Putamen (tissue), 1 donor: ENCODE measurements around the gene CAMTA2.

ENCODE experiments used
- DNase-seq: peaks from one replicate; pipeline ENCODE4 v3.0.0-alpha.2; 2016; ENCODE audit warnings: low spot score

CAMTA2 gene

DNA sequence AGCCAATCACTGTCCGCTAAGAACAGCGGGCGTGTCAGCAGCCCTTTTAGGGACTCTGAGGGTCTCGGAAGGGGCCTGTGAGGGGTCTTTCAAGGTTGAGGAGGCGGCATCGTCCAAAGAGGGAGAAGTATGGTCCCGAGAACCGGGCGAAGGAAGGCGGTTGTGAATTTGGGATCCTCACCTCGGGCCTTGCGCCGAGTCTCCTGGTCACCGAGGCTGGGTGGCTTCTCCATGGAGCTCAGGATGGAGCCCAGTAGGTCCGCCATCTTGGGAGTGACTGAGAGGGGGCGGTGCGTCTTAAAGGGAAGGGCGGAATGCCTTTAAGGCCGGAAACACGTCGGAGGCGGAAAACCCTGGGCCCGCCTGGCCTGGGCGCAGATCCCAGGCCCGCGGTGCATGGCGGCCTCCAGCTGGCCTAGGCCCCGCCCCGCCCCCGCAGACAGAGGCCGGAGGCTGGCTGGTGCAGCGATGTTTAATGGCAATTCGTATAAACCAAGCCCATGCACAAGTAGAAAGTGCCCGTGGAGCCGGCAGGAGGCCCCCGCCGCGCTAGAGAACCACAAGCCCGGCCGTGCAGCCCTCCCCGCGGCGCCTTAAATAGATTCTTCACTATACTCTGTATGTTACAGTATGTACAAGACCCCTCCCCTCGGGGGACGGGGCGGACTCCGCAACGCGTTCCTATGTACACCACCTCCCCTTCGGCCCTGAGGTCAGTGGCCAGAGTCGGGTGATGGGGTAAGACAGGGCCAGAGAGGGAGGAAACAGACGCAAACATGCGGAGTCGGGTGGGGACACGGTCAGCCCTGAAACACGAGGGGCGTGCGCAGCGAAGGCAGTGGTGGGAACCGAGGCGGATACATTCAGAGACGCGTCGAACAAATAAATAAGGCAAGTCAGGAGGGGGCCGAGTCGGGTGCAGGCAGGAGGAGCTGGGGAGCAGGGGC is 19.7 kb downstream of the CAMTA2 start, which contains the start of gene SPAG7:
TSS of gene SPAG7 (minus strand) at position 279 of the 947 bp plus-strand sequence. CDS start at position 266, 13 bp downstream.
- DNase-seq: peak; percentile 97

DNA sequence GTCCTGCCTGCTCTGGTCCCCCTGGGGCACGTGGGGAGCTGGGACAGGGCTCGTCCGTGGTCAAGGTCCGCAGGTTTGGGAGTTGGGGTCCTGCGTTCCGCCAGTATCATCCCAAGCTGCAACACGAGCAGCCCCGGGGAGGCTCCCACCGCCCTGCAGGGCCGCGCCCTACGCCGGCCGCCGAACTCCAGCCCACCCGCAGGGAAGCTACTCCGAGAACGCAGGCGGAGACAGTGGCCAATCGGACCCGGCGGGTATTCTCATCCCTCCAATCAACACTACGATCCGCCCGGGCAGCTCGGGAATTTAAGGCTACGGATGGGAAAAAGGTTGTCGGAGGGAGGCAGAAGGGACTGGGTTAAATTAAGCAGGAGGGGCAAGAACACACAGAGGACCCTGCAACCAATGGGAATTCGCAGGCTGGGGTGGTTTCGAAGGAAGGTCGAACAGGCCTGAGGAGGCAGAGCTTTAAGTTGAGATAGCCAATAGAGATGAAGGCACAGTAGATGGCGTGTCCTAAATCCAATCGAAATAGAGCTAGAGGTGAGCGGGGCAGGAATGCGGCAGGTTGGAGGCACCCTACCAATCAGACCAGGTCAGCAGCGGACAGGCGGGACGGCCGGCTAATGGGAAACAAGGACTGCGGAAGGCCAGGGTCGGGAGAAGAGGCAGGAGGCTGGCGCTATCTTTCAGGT is 20.5 kb downstream of the CAMTA2 start:
- peak; percentile 100 for DNase-seq

DNA sequence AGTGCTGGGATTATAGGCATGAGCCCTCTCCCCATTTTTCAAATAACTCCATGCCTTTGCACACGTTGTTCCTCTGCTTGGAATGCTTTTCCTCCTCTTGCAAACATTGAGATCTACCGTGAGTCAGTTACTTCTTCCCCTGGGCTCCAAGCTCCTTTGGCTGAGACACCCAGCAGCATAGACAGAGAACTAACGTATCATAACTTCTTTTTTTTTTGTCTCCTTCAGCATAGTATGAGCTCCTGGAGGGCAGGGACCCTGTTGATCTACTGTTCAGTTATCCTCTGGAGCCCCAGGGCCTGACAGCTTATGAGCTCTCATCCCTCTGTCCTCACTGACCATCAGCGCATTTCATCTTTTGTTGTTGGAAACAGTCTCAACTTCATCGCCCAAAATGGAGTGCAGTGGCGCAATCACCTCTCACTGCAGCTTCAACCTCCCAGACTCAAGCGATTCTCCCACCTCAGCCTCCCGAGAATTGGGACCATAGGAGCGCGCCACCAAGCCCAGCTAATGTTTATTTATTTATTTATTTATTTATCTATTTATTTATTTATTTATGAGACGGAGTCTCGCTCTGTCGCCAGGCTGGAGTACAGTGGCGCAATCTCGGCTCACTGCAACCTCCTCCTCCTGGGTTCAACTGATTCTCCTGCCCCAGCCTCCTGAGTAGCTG is 22.0 kb downstream of the CAMTA2 start:
- DNase-seq: no peak

DNA sequence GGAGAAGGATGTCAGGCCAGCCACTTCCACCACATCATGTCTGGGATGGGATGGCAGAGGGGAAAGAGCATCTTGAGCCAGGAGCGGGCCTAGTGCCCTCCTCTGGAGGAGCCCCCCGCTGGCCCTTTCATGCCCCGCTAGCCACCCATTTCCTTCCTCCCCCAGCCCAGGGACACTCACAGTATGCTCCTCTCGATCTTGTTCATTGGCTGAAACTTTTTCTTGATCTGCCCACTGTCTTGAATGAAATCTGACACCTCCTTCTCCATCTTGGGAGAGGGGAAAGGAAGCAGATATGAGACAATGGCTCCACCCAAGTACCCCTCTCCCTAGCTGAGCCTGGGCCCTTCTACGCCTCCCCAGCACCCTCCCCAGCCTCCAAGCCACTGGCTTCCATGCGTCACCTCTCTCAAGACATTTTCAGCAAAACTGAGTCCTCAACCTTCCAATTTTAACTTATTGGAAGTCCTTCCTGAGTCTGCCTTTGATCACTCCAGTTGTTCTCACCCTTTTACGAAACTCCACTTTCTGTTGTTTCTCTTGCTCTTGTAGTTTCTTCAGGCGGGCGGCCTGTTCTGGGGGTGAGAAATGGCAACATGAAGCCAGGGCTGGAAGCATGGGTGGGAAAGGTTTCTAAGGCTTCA is 27.1 kb downstream of the CAMTA2 start:
- DNase-seq: no peak

- DNase-seq: no peak
Measured at GRCh38 chr17:4959261-4959965, 28.1 kb downstream of the CAMTA2 start.

GRCh38 chr17:4958102-4958501 is 29.4 kb downstream of the CAMTA2 start:
- no peak for DNase-seq

DNA sequence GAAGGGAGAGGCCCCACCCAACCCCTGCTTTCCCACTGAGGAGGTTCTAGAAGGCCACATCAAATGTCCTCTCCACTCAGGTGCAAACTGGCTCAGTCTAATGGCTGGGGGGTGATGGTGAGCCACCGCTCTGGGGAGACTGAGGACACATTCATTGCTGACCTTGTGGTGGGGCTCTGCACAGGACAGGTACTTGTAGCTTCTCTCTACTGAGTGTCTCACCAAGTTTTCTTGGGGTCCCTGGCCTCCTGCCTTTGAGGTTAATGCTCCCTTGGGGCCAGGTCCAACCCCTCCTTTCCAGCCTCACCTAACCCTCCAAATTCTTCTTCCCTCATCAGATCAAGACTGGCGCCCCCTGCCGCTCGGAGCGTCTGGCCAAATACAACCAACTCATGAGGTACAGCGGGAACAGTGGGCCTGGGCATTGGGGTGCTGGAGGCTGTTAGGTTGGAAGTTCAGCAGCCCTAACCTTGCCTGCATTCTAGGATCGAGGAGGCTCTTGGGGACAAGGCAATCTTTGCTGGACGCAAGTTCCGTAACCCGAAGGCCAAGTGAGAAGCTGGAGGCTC is 30.9 kb downstream of the CAMTA2 start:
- DNase-seq: no peak

GRCh38 chr17:4955091-4955490 is 32.4 kb downstream of the CAMTA2 start:
- no peak for DNase-seq

- DNase-seq: no peak
Measured at GRCh38 chr17:4953451-4953961, 34.0 kb downstream of the CAMTA2 start.

DNA sequence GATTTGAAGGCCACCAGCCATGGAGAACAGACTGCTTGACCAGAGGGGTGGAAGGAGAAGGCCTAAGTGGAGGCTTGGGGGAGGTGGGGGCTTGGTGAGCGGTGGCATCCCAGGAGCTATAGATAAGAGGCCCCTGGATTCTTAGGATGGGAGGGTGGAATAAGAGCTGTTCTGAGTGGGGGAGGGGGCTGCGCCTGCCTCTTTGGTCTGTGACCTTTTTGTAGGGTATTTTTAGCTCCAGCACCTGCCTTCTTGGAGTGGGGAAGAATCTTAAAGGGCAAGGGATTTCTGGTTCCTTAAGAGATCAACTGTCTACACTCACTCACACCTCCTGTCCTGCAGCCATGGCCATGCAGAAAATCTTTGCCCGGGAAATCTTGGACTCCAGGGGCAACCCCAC is 36.0 kb downstream of the CAMTA2 start:
- DNase-seq: no peak

GRCh38 chr17:4950746-4951204 is 36.7 kb downstream of the CAMTA2 start, which contains the start of gene ENO3:
TSS of gene ENO3 (plus strand) at chr17:4951119. CDS start at chr17:4951830, 711 bp downstream.
- no peak for DNase-seq

DNA sequence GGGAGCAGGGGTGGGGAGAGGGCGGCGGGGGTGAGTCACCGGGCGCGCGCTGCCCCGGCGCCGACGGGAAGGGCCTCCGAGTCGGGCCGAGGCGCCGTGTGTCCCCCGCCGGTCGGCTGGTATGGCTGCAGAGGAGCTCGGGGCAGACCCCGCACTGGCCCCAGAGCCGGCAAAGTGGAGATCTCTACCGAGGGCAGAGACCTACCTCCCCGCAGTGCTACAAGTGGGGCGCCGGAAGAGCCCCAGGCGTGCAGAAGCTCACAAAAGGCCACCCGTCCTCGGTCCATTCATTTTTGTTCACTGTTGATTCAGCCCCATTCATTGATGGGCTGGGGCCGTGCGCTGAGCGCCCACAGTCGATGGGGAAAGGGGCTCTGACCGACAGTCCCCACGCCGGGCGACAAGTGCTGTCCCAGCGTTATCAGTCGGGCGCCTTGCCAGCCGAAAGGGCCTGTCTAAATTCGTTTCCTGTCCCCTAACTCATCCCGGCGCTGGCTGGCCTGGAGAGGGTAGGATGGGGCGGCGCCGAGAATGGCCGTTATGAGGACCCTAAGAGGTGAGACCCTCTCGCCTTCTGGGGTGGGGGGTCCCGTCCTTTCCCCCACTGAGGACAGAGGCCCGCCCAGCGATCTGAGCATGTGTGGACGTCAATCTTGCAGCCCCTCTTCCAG is 37.3 kb downstream of the CAMTA2 start:
- no peak for DNase-seq

- DNase-seq: no peak
Measured at GRCh38 chr17:4949321-4950074, 38.0 kb downstream of the CAMTA2 start.

- peak; percentile 88 for DNase-seq
Measured at GRCh38 chr17:4948931-4949320, 38.5 kb downstream of the CAMTA2 start.

DNA sequence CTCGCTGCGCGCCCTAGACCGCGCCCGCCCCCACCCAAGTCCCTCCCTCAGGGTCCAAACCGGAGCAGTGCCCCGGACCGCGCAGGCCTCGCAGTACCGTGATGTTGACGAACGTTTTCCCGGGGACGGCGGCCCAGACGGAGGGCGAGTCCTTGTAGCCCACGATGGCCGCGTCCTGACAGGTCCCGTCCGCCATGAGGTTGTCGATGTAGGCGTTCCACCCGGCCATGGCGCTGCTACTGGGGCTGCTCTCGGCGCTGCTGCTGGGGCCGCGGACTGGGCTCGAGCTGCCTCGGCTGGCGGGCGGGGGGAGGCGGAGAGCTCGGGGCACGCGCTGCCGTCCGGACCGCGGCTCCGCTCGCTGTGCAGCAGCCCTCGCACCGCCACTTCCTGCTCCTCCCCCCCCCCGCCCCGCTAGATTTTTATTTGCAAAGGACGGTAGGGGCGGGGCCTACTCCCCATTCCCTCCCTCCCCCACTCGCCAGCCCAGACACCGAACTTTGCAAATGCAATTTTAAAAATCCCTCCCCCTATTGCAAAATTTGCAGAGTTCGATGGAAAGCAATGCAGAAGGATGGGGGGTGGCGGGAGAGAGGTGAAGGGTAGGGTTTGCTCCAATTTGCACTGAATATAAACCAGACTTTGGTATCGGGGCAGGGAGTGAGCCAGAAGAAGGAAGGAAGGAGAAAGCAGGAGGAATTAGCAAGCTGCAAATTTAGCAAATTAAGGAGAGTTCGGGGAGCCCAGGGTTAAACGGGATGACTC is 39.1 kb downstream of the CAMTA2 start, which contains the start of gene PFN1:
TSS of gene PFN1 (minus strand) at position 365 of the 765 bp plus-strand sequence. CDS start at position 229, 136 bp downstream.
- peak; percentile 89 for DNase-seq

- DNase-seq: no peak
Measured at GRCh38 chr17:4947411-4948165, 39.9 kb downstream of the CAMTA2 start.

DNA sequence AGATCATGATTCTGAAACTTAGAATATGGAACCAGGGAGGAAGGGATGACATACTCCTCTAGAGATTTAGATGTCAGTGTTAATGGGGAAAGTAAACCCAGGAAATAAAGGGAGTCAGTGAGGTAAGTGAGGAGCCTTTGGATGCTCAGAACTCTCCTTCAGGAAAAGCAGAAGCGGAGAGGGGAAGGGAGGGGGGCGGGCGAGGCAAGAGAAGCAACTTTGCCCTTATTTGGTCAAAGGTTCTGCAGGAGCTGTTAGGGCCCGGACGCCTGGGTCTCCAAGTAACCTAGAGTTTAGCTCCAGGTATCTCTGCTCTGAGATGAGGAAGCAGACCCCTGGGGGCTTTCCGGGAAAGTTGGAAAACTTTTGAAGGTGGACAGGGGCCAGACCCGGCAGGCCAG is 40.5 kb downstream of the CAMTA2 start:
- no peak for DNase-seq
